Measurements from ENCODE around the gene POC1A.

DNA sequence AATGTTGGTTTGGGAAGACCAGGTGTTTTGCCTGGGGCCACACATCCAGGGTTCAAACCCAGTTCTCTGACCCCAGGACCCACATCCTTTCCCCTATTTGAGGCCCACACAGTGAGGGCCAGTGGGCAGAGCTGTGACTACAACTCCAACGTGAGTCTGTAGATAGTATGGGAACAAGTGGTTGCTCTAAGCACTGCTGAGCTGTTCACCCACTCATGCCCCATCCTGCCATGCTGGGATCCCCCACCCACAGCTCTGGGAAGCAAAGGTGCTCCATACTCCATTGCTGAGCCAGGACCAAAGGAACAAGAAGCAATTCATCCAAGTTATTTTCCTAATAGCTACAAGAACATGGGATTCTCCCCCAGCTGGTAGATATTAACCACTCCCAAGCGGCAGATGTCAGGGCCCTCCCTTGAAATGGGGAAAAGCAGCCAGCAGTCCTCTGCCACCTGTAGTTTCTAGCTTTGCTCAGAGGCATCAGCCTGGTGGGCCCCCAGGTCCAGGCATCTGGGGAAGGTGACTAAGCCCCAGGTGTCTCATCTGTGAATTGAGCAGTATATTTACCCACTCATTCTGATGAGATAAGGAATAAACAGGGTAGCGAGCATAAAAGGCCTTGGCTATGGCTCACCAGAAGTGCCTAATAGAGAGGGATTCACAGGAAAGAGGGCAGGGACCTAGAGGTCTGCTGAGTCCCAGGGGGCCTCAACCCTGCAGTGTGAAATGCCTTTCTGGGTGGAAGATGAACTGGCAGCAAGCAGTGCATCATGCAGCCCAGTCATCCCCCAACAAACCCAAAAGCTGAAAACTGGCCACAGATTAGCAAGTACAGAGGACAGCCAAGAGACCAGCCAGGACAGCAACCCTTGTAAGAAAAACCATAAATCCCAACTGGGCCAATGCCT lies 33.4 kb downstream of the POC1A start:
- no peak for TF ChIP-seq EZH2 (IDR thresholded peaks at IDR 0.05; ENCODE audit: low read length)
- TF ChIP-seq, protein P1, sequence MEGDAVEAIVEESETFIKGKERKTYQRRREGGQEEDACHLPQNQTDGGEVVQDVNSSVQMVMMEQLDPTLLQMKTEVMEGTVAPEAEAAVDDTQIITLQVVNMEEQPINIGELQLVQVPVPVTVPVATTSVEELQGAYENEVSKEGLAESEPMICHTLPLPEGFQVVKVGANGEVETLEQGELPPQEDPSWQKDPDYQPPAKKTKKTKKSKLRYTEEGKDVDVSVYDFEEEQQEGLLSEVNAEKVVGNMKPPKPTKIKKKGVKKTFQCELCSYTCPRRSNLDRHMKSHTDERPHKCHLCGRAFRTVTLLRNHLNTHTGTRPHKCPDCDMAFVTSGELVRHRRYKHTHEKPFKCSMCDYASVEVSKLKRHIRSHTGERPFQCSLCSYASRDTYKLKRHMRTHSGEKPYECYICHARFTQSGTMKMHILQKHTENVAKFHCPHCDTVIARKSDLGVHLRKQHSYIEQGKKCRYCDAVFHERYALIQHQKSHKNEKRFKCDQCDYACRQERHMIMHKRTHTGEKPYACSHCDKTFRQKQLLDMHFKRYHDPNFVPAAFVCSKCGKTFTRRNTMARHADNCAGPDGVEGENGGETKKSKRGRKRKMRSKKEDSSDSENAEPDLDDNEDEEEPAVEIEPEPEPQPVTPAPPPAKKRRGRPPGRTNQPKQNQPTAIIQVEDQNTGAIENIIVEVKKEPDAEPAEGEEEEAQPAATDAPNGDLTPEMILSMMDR (optimal IDR thresholded peaks at IDR 0.05 in 1 of 3, IDR thresholded peaks at IDR 0.05 in 1 of 3, conservative IDR thresholded peaks at IDR 0.05 in 1 of 3; ENCODE audit: extremely low read depth in 1 of 3, insufficient read depth in 2 of 3, low read length in 3 of 3) = no peak

Measured in keratinocyte (primary cell).